K562 (cell line): Measurements from ENCODE around the gene ARHGAP30. TPM values are rescaled to one million over a fixed set of nuclear protein-coding genes. Genes with fewer than 3 reads are reported as not detected.

ENCODE experiments used
- ATAC-seq: fragments of 200-7000 bp; cut with Tn5 transposase; 3 replicates; pipeline ENCODE4 v1.9.1; 2020; ENCODE audit warnings: moderate library complexity
- BruUV-seq: library from RNA; stranded (reverse); fragments of 400-500 nt; replicated peaks from 2 replicates; lab custom pipeline; 2021; lab: Mats Ljungman, UMichigan
- CTCF ChIA-PET: fragments of 300-600 bp; formaldehyde crosslinking; extraction: SDS; loops from one replicate; lab custom pipeline; 2021; ENCODE audit warnings: low intra/inter-chr PET ratio; lab: Yijun Ruan, JAX
- POLR2A ChIA-PET: fragments of 300-600, 350-650 bp; sonication (Branson Sonifier 250); formaldehyde crosslinking; extraction: SDS; loops from one replicate; lab custom pipeline; 2021; ENCODE audit warnings: antibody characterized with exemption, inconsistent platforms; lab: Yijun Ruan, JAX
- DNase-seq, 4 experiments: peaks; one replicate each; pipeline versions ENCODE4 v3.0.0 to v3.0.0-alpha.2; 2011 to 2018; ENCODE audit warnings: low spot score in 3 of 4, mixed read lengths in 3 of 4; ENCODE audit errors: extremely low read depth in 1 of 4
- FAIRE-seq: peaks from 2 replicates; lab custom pipeline; 2011; peaks lifted over from hg19 to GRCh38; lab: Jason Lieb, UNC
- H2AFZ ChIP-seq: 2 replicates; pipeline ENCODE4 v1.6.0; 2011; ENCODE audit warnings: low read depth, low read length, control low read depth, inconsistent platforms
- H3K27ac ChIP-seq: fragments of 200-600 bp; 3 replicates; pipeline ENCODE4 v1.8.0; 2011; ENCODE audit warnings: low read depth, mild to moderate bottlenecking, control low read depth, inconsistent platforms, low read length, moderate library complexity, mixed read lengths; ENCODE audit errors: extremely low read depth
- H3K27me3 ChIP-seq, 2 experiments: fragments of 300-600 bp in 1 of 2; 2 replicates in 1 of 2; 3 replicates in 1 of 2; pipeline versions ENCODE4 v1.6.0 to v1.8.0; 2011; ENCODE audit warnings: inconsistent platforms in 2 of 2, low read length in 2 of 2, mild to moderate bottlenecking in 1 of 2, mixed read lengths in 1 of 2, moderate library complexity in 1 of 2; ENCODE audit not compliant: control insufficient read depth in 2 of 2, insufficient read depth in 2 of 2
- H3K36me3 ChIP-seq: fragments of 300-600 bp; 3 replicates; pipeline ENCODE4 v1.8.0; 2011; ENCODE audit warnings: mild to moderate bottlenecking, low read length, inconsistent platforms; ENCODE audit not compliant: control insufficient read depth, insufficient read depth
- H3K4me1 ChIP-seq, 2 experiments: fragments of 200-600 bp in 1 of 2; replicated peaks in 1 of 2; 2 replicates in 1 of 2; 3 replicates in 1 of 2; pipeline versions ENCODE4 v1.5.1 to v1.8.0; 2011; ENCODE audit warnings: inconsistent platforms in 2 of 2, low read length in 2 of 2, mild to moderate bottlenecking in 1 of 2, mixed read lengths in 1 of 2, moderate library complexity in 1 of 2; ENCODE audit not compliant: control insufficient read depth in 2 of 2, insufficient read depth in 2 of 2
- H3K4me2 ChIP-seq: 2 replicates; pipeline ENCODE4 v1.6.1; 2011; ENCODE audit warnings: low read length, control low read depth, inconsistent platforms, mixed read lengths; ENCODE audit not compliant: insufficient read depth
- H3K4me3 ChIP-seq: fragments of 200-600 bp; sonication (generic), shearing (Covaris generic); 2 replicates; pipeline ENCODE4 v1.5.1; 2016; ENCODE audit warnings: control low read depth, inconsistent platforms
- H3K79me2 ChIP-seq: fragments of 200-600 bp; 3 replicates; pipeline ENCODE4 v1.8.0; 2011; ENCODE audit warnings: low read length, inconsistent platforms; ENCODE audit not compliant: control insufficient read depth, insufficient read depth
- H3K9ac ChIP-seq, 2 experiments: 2 replicates each; pipeline versions ENCODE4 v1.6.0 to v1.6.1; 2011; ENCODE audit warnings: low read depth in 2 of 2, low read length in 2 of 2, control low read depth in 1 of 2, inconsistent platforms in 1 of 2, mild to moderate bottlenecking in 1 of 2, mixed read lengths in 1 of 2; ENCODE audit not compliant: insufficient read depth in 1 of 2
- H3K9me1 ChIP-seq: one replicate; pipeline ENCODE4 v1.6.0; 2011; ENCODE audit warnings: inconsistent platforms, mild to moderate bottlenecking, low read length, moderate library complexity; ENCODE audit not compliant: control insufficient read depth, insufficient read depth
- H3K9me3 ChIP-seq: replicated peaks from 2 replicates; pipeline ENCODE4 v1.5.1; 2011; ENCODE audit warnings: low read depth, low read length, inconsistent platforms; ENCODE audit not compliant: control insufficient read depth, insufficient read depth
- H4K20me1 ChIP-seq: replicated peaks from 2 replicates; pipeline ENCODE4 v1.6.1; 2011; ENCODE audit warnings: low read length, inconsistent platforms, mixed read lengths; ENCODE audit not compliant: control insufficient read depth, insufficient read depth
- MAZ ChIP-seq, 2 experiments: fragments of 450-650 bp in 1 of 2; sonication (generic) in 1 of 2; formaldehyde crosslinking; IDR thresholded peaks in 1 of 2; conservative IDR thresholded peaks in 1 of 2; 2 replicates each; pipeline versions ENCODE4 v1.4.0 to v1.5.0; 2020; ENCODE audit warnings: mild to moderate bottlenecking in 1 of 2, missing genetic modification reagents in 1 of 2
- PHF20 ChIP-seq: fragments of 450-650 bp; IDR thresholded peaks from 2 replicates; pipeline ENCODE4 v1.6.1; 2018; ENCODE audit not compliant: partially characterized antibody
- PTBP1 ChIP-seq: fragments of 200-400 bp; formaldehyde crosslinking; IDR thresholded peaks from 2 replicates; pipeline ENCODE4 v1.6.1; 2017; ENCODE audit warnings: low read depth, low read length
- SPI1 ChIP-seq: IDR thresholded peaks from 2 replicates; pipeline ENCODE4 v1.6.1; 2011; ENCODE audit warnings: low read depth, low read length, control low read depth, borderline replicate concordance
- WHSC1 ChIP-seq: IDR thresholded peaks from one replicate; pipeline ENCODE4 v1.6.1; 2012; ENCODE audit warnings: low read length, control low read depth, inconsistent platforms
- ZNF282 ChIP-seq: sonication (generic); formaldehyde crosslinking; IDR thresholded peaks from 2 replicates; pipeline ENCODE4 v1.8.1; 2023; ENCODE audit warnings: missing genetic modification reagents
- WGBS: fragments of 100-300 bp; shearing (Covaris generic); methylation state at CpG from one replicate; pipeline ENCODE4 v1.1.6; 2016; ENCODE audit warnings: low coverage, mixed read lengths; ENCODE audit not compliant: insufficient coverage; ENCODE audit errors: missing lambda C conversion rate; 5-methylcytosine and 5-hydroxymethylcytosine counted together
- in situ Hi-C: fragments of 300-500 bp; cut with MboI; formaldehyde crosslinking; loops from 4 replicates; pipeline ENCODE4 v1.15.0; 2018; ENCODE audit warnings: inconsistent platforms, mixed read lengths
- intact Hi-C: fragments of 100-400 bp; cut with micrococcal nuclease; formaldehyde crosslinking; loops from 2 replicates; pipeline ENCODE4 v1.14.2; 2022
- polyA plus RNA-seq, 8 experiments: library from polyadenylated mRNA; depleted of rRNA in 4 of 8; stranded (reverse) in 5 of 8; unstranded in 3 of 8; fragments of >200 nt; fragmentation: Nextera tagmentation in 2 of 8; fragmentation: Illumina TruSeq in 1 of 8; extraction: Ambion mirVana in 2 of 8; extraction: Trizol in 1 of 8; gene quantifications; 2 replicates each; pipeline versions ENCODE4 v1.2.1 to v1.2.3, GENCODE V29; 2011 to 2014; ENCODE audit warnings: inconsistent platforms in 1 of 8, missing spikeins in 1 of 8
- total RNA-seq, 7 experiments: library from RNA; depleted of rRNA in 6 of 7; stranded (reverse); fragments of >200 nt in 6 of 7; fragmentation: Illumina TruSeq in 2 of 7; extraction: Trizol in 2 of 7; gene quantifications; 2 replicates each; pipeline versions ENCODE4 v1.2.1 to v1.2.3, GENCODE V29; 2011 to 2021; ENCODE audit warnings: low replicate concordance in 1 of 7

The ARHGAP30 gene
- total and polyA plus RNA-seq, 9 of the 15 experiments (the other 6 are each of a cell fraction or from before 2014, with no cell fraction given): 0.01 to 0.73 (median 0.12) TPM

DNA sequence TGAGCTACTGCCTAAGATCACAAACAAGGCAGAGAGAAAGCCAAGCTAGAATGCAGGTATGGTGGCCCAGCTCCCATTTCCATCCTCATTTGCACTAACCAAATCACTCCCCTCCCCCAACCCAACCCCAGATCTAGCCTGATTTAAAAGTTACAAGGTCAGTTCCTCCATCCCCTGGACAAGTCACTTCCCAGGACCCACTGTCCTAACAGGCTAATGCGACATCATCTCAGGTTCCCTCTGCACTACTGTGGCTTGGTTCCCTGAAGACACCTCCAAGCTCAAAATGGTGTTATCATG is 51.1 kb downstream of the ARHGAP30 start:
- Histone ChIP-seq H3K79me2 (peaks cover 63% of the 10 kb centered on the region), H3K36me3 (0 out of 3 replicates have a peak, but pooled peaks cover 2% of the 10 kb centered on the region), H3K4me2 (peak overlapping the region; percentile 97), H3K9me1 (peaks cover 3% of the 10 kb centered on the region), H3K9me3 (no peaks in the 10 kb centered on the region), H3K4me1 (peaks cover 31 to 42% of the 10 kb centered on the region in 2 experiments)
- DNase-seq (peak in 1 of 4 experiments; percentile 37), FAIRE-seq (no peak)
- in situ Hi-C loops: no loop called here
- TF ChIP-seq WHSC1: peak; percentile 49
- TF ChIP-seq PTBP1: no peak
- TF ChIP-seq, all 486 proteins: peak for 1
- Histone ChIP-seq H3K27me3 (no peaks in the 10 kb centered on the region), H3K4me3 (peak overlapping the region; percentile 87), H2AFZ (no peak overlapping the region), H3K9ac (peak overlapping the region; percentile 38 to 88; a peak in 3 of 4 replicates), H3K27ac (peak overlapping the region; percentile 56), H4K20me1 (no peaks in the 10 kb centered on the region)
- no TSS peak for BruUV-seq
- ChIA-PET CTCF (no interaction called here), POLR2A (interaction anchor here (0.6 to 3.9 kb wide), 8 partner anchors 8 to 378 kb away, joined by 3 to 19 read pairs (median 4); partner anchors contain the start of gene DEDD)
- ATAC-seq: no peak
- intact Hi-C loops: no loop called here
- WGBS: 31% methylated on average over 1 of the region's 1 CpG

DNA sequence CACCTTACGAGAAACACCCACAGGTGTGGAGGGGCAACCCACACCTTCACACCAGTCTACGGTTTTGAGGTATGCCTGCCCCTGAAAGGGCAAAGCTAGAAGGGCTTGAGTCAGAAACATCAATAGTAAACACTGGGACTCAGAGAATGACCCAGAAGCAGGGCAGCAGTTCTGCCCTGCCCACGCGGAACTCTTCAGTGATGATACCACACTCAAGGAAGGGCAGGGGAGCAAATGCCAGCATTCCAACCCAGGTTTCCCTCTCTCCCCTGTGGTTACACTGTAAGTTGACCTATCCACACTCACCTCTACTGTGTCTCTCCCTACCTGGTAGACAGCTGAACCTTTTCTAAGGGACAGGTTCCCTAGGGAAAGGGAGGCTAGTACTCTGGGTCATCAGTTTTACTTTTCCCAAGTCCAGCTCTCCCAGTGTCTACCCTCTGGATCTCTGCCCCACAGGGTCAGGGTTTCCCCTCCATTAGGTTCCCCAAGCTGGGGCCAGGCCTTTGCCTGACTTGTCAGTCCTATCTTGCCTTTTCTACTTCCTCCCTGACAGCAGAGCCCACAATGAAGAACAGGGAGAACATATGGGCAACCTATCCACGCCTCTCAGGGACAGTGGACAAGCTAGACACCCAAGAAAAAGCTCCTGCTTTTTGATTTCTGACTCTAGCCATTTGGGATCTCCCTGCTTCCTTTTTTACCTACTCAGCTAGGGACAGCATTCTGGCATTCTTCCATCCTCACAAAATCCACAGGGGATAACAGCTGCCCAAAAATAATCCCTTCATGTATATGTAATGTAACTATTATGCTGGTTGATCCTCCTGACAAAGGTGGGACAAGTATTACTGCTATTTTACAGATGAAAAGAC is 51.7 kb downstream of the ARHGAP30 start:
- H3K79me2 ChIP-seq: peaks cover 69% of the 10 kb centered on the region
- BruUV-seq: no TSS peak

More for the DNA sequence above, 51.7 kb downstream of the ARHGAP30 start:
- H3K9me1 ChIP-seq: peaks cover 3% of the 10 kb centered on the region
- H3K27me3 ChIP-seq: no peaks in the 10 kb centered on the region
- CTCF ChIA-PET: no interaction called here
- peak overlapping the region; percentile 97 for H3K4me2 ChIP-seq
- H3K9me3 ChIP-seq: no peaks in the 10 kb centered on the region
- no peak for FAIRE-seq
- peak overlapping the region; percentile 56 for H3K27ac ChIP-seq
- TF ChIP-seq ZNF282: no peak
- TF ChIP-seq PHF20: no peak
- TF ChIP-seq MAZ (CRISPR knock-in tag; conservative IDR thresholded peaks at IDR 0.05 in 1 of 2, IDR thresholded peaks at IDR 0.05 in 1 of 2): 0 out of 4 replicates have a peak, but pooled peaks of 1 of the 2 experiments have one; percentile 25
- peak; percentile 84; the same call in 1 of the 2 replicates for TF ChIP-seq SPI1
- H2AFZ ChIP-seq: no peak overlapping the region
- H3K36me3 ChIP-seq: peaks cover 7% of the 10 kb centered on the region; the same call in 2 of the 3 replicates
- peak overlapping the region; percentile 38 to 88; a peak in 3 of 4 replicates for H3K9ac ChIP-seq
- in situ Hi-C loops (no loop called here), intact Hi-C loops (no loop called here)
- peaks cover 37 to 48% of the 10 kb centered on the region in 2 experiments for H3K4me1 ChIP-seq
- 70% methylated on average over 5 of the region's 5 CpGs for WGBS
- no peak for ATAC-seq
- no peaks in the 10 kb centered on the region for H4K20me1 ChIP-seq
- peak overlapping the region; percentile 87; the same call in 1 of the 2 replicates for H3K4me3 ChIP-seq
- POLR2A ChIA-PET: interaction anchor here (0.6 to 3.9 kb wide), 9 partner anchors 8 to 378 kb away, joined by 3 to 19 read pairs (median 4); no protein-coding TSS in a partner anchor
- DNase-seq: peak in 1 of 4 experiments; percentile 40
